Measurements from ENCODE around the gene MEPCE.
"Not testable (repeated sequence)": the region's sequence is repeated elsewhere in the genome, so short reads cannot be mapped to it uniquely, and the experiment has no call there.

- not testable (repeated sequence) for TF ChIP-seq CTCF (IDR thresholded peaks at IDR 0.05; ENCODE audit: low read depth, low read length, missing input control); ATF3 (IDR thresholded peaks at IDR 0.05); GABPA (IDR thresholded peaks at IDR 0.05 in 1 of 2, conservative IDR thresholded peaks at IDR 0.05 in 1 of 2); YY1 (IDR thresholded peaks at IDR 0.05); TAF1 (conservative IDR thresholded peaks at IDR 0.05); FOXA2 (IDR thresholded peaks at IDR 0.05); REST (IDR thresholded peaks at IDR 0.05); RAD21 (IDR thresholded peaks at IDR 0.05); EGR1 (IDR thresholded peaks at IDR 0.05; ENCODE audit: low read depth in 2 of 2); NR2F2 (IDR thresholded peaks at IDR 0.05); SP1 (IDR thresholded peaks at IDR 0.05)
- TF ChIP-seq, protein P1, sequence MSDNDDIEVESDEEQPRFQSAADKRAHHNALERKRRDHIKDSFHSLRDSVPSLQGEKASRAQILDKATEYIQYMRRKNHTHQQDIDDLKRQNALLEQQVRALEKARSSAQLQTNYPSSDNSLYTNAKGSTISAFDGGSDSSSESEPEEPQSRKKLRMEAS (IDR thresholded peaks at IDR 0.05), result not testable (repeated sequence)
Measured at GRCh38 chr7:100453854-100454253, 24.2 kb downstream of the MEPCE start.
